Mesenchymal stem cell (in vitro differentiated cells and primary cell): ENCODE measurements around the gene UBASH3B.

Experiments
- DNase-seq: peaks from one replicate; pipeline ENCODE4 v3.0.0-alpha.2; 2013
- H2AFZ ChIP-seq: one replicate; pipeline ENCODE4 v1.6.1; 2013; ENCODE audit warnings: low read depth, mild to moderate bottlenecking, control low read depth, inconsistent platforms, low read length, moderate library complexity
- H2AK5ac ChIP-seq: 2 replicates; pipeline ENCODE4 v1.6.1; 2013; ENCODE audit warnings: low read length, moderate library complexity, mild to moderate bottlenecking, inconsistent platforms; ENCODE audit not compliant: severe bottlenecking
- H2BK120ac ChIP-seq: one replicate; pipeline ENCODE4 v1.6.1; 2013; ENCODE audit warnings: low read depth, mild to moderate bottlenecking, inconsistent platforms, low read length, moderate library complexity
- H2BK12ac ChIP-seq, 2 experiments: one replicate each; pipeline ENCODE4 v1.6.1; 2013; ENCODE audit warnings: inconsistent platforms in 2 of 2, low read length in 2 of 2, mild to moderate bottlenecking in 2 of 2, moderate library complexity in 2 of 2, control low read depth in 1 of 2
- H2BK15ac ChIP-seq: one replicate; pipeline ENCODE4 v1.6.1; 2013; ENCODE audit warnings: mild to moderate bottlenecking, low read depth, inconsistent platforms; ENCODE audit not compliant: poor library complexity, severe bottlenecking
- H2BK5ac ChIP-seq: 2 replicates; pipeline ENCODE4 v1.6.1; 2013; ENCODE audit warnings: low read depth, mild to moderate bottlenecking, low read length, control low read depth, inconsistent platforms; ENCODE audit not compliant: poor library complexity, severe bottlenecking
- H3K14ac ChIP-seq, 2 experiments: one replicate each; pipeline ENCODE4 v1.6.1; 2013; ENCODE audit warnings: inconsistent platforms in 2 of 2, low read length in 2 of 2, control low read depth in 1 of 2, mild to moderate bottlenecking in 1 of 2, moderate library complexity in 1 of 2
- H3K18ac ChIP-seq, 2 experiments: one replicate each; pipeline ENCODE4 v1.6.1; 2013; ENCODE audit warnings: inconsistent platforms in 2 of 2, low read length in 2 of 2, control low read depth in 1 of 2, low read depth in 1 of 2, mild to moderate bottlenecking in 1 of 2
- H3K23ac ChIP-seq, 2 experiments: one replicate each; pipeline ENCODE4 v1.6.1; 2013; ENCODE audit warnings: inconsistent platforms in 2 of 2, low read length in 2 of 2, mild to moderate bottlenecking in 2 of 2, moderate library complexity in 2 of 2, control low read depth in 1 of 2
- H3K27ac ChIP-seq: 2 replicates; pipeline ENCODE4 v1.5.1; 2013; ENCODE audit warnings: mild to moderate bottlenecking, moderate library complexity, low read length, control low read depth, inconsistent platforms; ENCODE audit not compliant: poor library complexity, severe bottlenecking
- H3K27me3 ChIP-seq, 2 experiments: 2 replicates each; pipeline versions ENCODE4 v1.6.1 to v1.7.0; 2013; ENCODE audit warnings: low read length in 2 of 2, mild to moderate bottlenecking in 2 of 2, moderate library complexity in 2 of 2, control low read depth in 1 of 2, inconsistent platforms in 1 of 2; ENCODE audit not compliant: control insufficient read depth in 1 of 2, insufficient read depth in 1 of 2
- H3K36me3 ChIP-seq, 2 experiments: 2 replicates each; pipeline versions ENCODE4 v1.6.1 to v1.7.0; 2013; ENCODE audit warnings: low read length in 2 of 2, control low read depth in 1 of 2, inconsistent platforms in 1 of 2, low read depth in 1 of 2, mild to moderate bottlenecking in 1 of 2; ENCODE audit not compliant: insufficient read depth in 2 of 2, control insufficient read depth in 1 of 2
- H3K4ac ChIP-seq, 2 experiments: one replicate each; pipeline ENCODE4 v1.6.1; 2013; ENCODE audit warnings: inconsistent platforms in 2 of 2, low read length in 2 of 2, mild to moderate bottlenecking in 2 of 2, moderate library complexity in 2 of 2, control low read depth in 1 of 2, low read depth in 1 of 2
- H3K4me1 ChIP-seq: 2 replicates; pipeline ENCODE4 v1.6.1; 2013; ENCODE audit warnings: low read depth, low read length, control low read depth; ENCODE audit not compliant: control insufficient read depth, insufficient read depth
- H3K4me2 ChIP-seq: 2 replicates; pipeline ENCODE4 v1.6.1; 2013; ENCODE audit warnings: low read length, mild to moderate bottlenecking, inconsistent platforms; ENCODE audit not compliant: poor library complexity, severe bottlenecking
- H3K4me3 ChIP-seq, 2 experiments: 2 replicates each; pipeline versions ENCODE4 v1.5.1 to v1.7.0; 2013; ENCODE audit warnings: low read length in 2 of 2, mild to moderate bottlenecking in 2 of 2, control low read depth in 1 of 2, low read depth in 1 of 2; ENCODE audit not compliant: insufficient read depth in 1 of 2
- H3K79me1 ChIP-seq: replicated peaks from 2 replicates; pipeline ENCODE4 v1.6.1; 2013; ENCODE audit warnings: mild to moderate bottlenecking, control low read depth, low read length, inconsistent platforms; ENCODE audit not compliant: poor library complexity, severe bottlenecking
- H3K9ac ChIP-seq: 2 replicates; pipeline ENCODE4 v1.7.0; 2013; ENCODE audit warnings: mild to moderate bottlenecking, low read length, moderate library complexity
- H3K9me3 ChIP-seq: 2 replicates; pipeline ENCODE4 v1.7.0; 2013; ENCODE audit warnings: mild to moderate bottlenecking, low read length; ENCODE audit not compliant: control insufficient read depth
- H4K8ac ChIP-seq: one replicate; pipeline ENCODE4 v1.6.1; 2013; ENCODE audit warnings: inconsistent platforms, mild to moderate bottlenecking, low read length, moderate library complexity
- H4K91ac ChIP-seq: one replicate; pipeline ENCODE4 v1.6.1; 2013; ENCODE audit warnings: mild to moderate bottlenecking, low read length, inconsistent platforms
- WGBS: methylation state at CpG from one replicate; pipeline ENCODE4 v1.1.7; 2013; ENCODE audit warnings: mixed read lengths; 5-methylcytosine and 5-hydroxymethylcytosine counted together

Gene UBASH3B

GRCh38 chr11:122720107-122720881 lies 64.8 kb downstream of the UBASH3B start:
- Histone ChIP-seq H3K18ac (no peak overlapping the region), H2BK5ac (no peak overlapping the region), H3K4me3 (no peak overlapping the region), H3K36me3 (no peaks in the 10 kb centered on the region), H3K4me1 (peaks cover 19% of the 10 kb centered on the region), H3K9ac (no peak overlapping the region), H3K27ac (no peak overlapping the region), H2AK5ac (peak overlapping the region; percentile 57), H3K23ac (no peak overlapping the region), H4K91ac (no peak overlapping the region), H3K14ac (no peak overlapping the region), H3K27me3 (no peaks in the 10 kb centered on the region), H2BK12ac (peak overlapping the region in 1 of 2 experiments; percentile 37), H3K4ac (peak overlapping the region; percentile 35 to 45), H2BK15ac (no peak overlapping the region), H3K79me1 (peaks cover 16% of the 10 kb centered on the region), H2BK120ac (peak overlapping the region; percentile 1), H3K9me3 (no peaks in the 10 kb centered on the region), H4K8ac (no peak overlapping the region), H3K4me2 (no peak overlapping the region), H2AFZ (no peak overlapping the region)
- peak; percentile 39 for DNase-seq
- WGBS = 94% methylated on average over 6 of the region's 7 CpGs

GRCh38 chr11:122721201-122721963 lies 65.9 kb downstream of the UBASH3B start:
- Histone ChIP-seq H4K8ac (no peak overlapping the region), H2BK5ac (no peak overlapping the region), H2BK15ac (no peak overlapping the region), H4K91ac (no peak overlapping the region), H3K27ac (peak overlapping the region; percentile 39), H3K18ac (no peak overlapping the region), H3K4me1 (peaks cover 15% of the 10 kb centered on the region), H3K9ac (no peak overlapping the region), H3K14ac (no peak overlapping the region), H3K27me3 (no peaks in the 10 kb centered on the region), H3K4ac (no peak overlapping the region), H3K9me3 (no peaks in the 10 kb centered on the region), H3K23ac (no peak overlapping the region), H2AFZ (no peak overlapping the region), H3K36me3 (no peaks in the 10 kb centered on the region), H3K4me2 (no peak overlapping the region), H2BK12ac (no peak overlapping the region), H2BK120ac (no peak overlapping the region), H2AK5ac (no peak overlapping the region), H3K4me3 (no peak overlapping the region), H3K79me1 (peaks cover 15% of the 10 kb centered on the region)
- DNase-seq = peak; percentile 72
- 69% methylated on average over 2 of the region's 5 CpGs for WGBS

- Histone ChIP-seq H3K36me3 (no peaks in the 10 kb centered on the region), H3K4me1 (peaks cover 15% of the 10 kb centered on the region), H3K18ac (no peak overlapping the region), H3K79me1 (peaks cover 13% of the 10 kb centered on the region), H2BK15ac (no peak overlapping the region), H2BK12ac (no peak overlapping the region), H2BK5ac (no peak overlapping the region), H2AK5ac (no peak overlapping the region), H3K4me2 (no peak overlapping the region), H2BK120ac (no peak overlapping the region), H3K27ac (peak overlapping the region; percentile 74), H3K4me3 (no peak overlapping the region), H3K4ac (no peak overlapping the region), H3K27me3 (no peaks in the 10 kb centered on the region), H4K91ac (no peak overlapping the region), H3K9ac (no peak overlapping the region), H3K23ac (no peak overlapping the region), H3K9me3 (no peaks in the 10 kb centered on the region), H4K8ac (no peak overlapping the region), H3K14ac (no peak overlapping the region), H2AFZ (no peak overlapping the region)
- DNase-seq = peak; percentile 84
- 69% methylated on average over 2 of the region's 2 CpGs for WGBS
Observed at GRCh38 chr11:122721964-122722266, 66.4 kb downstream of the UBASH3B start.

GRCh38 chr11:122723106-122723505 lies 67.6 kb downstream of the UBASH3B start:
- H3K9ac ChIP-seq = no peak overlapping the region
- H4K8ac ChIP-seq = no peak overlapping the region
- no peak overlapping the region for H3K4me3 ChIP-seq
- 60% methylated on average over 1 of the region's 4 CpGs for WGBS
- peak overlapping the region; percentile 9 for H2BK120ac ChIP-seq
- peak overlapping the region; percentile 37 to 59 for H2BK12ac ChIP-seq
- H3K9me3 ChIP-seq = no peaks in the 10 kb centered on the region
- H3K14ac ChIP-seq = no peak overlapping the region
- no peak overlapping the region for H2BK5ac ChIP-seq
- peak overlapping the region; percentile 34 for H4K91ac ChIP-seq
- no peak overlapping the region for H2AFZ ChIP-seq
- peak overlapping the region; percentile 57 for H2AK5ac ChIP-seq
- peak overlapping the region; percentile 64 to 75 for H3K18ac ChIP-seq
- H2BK15ac ChIP-seq = no peak overlapping the region
- H3K27ac ChIP-seq = peak overlapping the region; percentile 55
- peaks cover 8% of the 10 kb centered on the region for H3K79me1 ChIP-seq
- peak overlapping the region in 1 of 2 experiments; percentile 57 for H3K23ac ChIP-seq
- H3K27me3 ChIP-seq = no peaks in the 10 kb centered on the region
- no peak overlapping the region for H3K4me2 ChIP-seq
- no peak for DNase-seq
- peak overlapping the region in 1 of 2 experiments; percentile 64 for H3K4ac ChIP-seq
- peaks cover 19% of the 10 kb centered on the region for H3K4me1 ChIP-seq
- H3K36me3 ChIP-seq = no peaks in the 10 kb centered on the region
